SK-N-MC (cell line): ENCODE data around the gene SNRPD1.

ENCODE experiments used
- DNase-seq: peaks from one replicate; pipeline ENCODE4 v3.0.0-alpha.2; 2011; ENCODE audit warnings: low read depth, low spot score
- H3K27ac ChIP-seq: fragments of 200-600 bp; sonication (generic); 2 replicates; pipeline ENCODE4 v1.5.1; 2016; ENCODE audit warnings: mixed run types
- H3K36me3 ChIP-seq: fragments of 200-600 bp; sonication (generic); 2 replicates; pipeline ENCODE4 v1.6.1; 2017; ENCODE audit warnings: antibody characterized with exemption, low read length, mixed read lengths; ENCODE audit not compliant: insufficient read depth
- H3K4me3 ChIP-seq: fragments of 200-600 bp; sonication (generic); 2 replicates; pipeline ENCODE4 v1.5.1; 2016
- H3K9ac ChIP-seq: fragments of 200-600 bp; sonication (generic); 2 replicates; pipeline ENCODE4 v1.8.0; 2017; ENCODE audit warnings: mixed run types, mixed read lengths; ENCODE audit not compliant: insufficient read length
- H3K9me3 ChIP-seq: fragments of 200-600 bp; sonication (generic); 2 replicates; pipeline ENCODE4 v1.6.1; 2017; ENCODE audit warnings: low read depth, mild to moderate bottlenecking, antibody characterized with exemption, low read length, moderate library complexity, mixed read lengths
- EZH2 ChIP-seq: fragments of 200-600 bp; sonication (generic); IDR thresholded peaks from one replicate; pipeline ENCODE4 v1.6.1; 2017; ENCODE audit warnings: antibody characterized with exemption

SNRPD1 gene

DNA sequence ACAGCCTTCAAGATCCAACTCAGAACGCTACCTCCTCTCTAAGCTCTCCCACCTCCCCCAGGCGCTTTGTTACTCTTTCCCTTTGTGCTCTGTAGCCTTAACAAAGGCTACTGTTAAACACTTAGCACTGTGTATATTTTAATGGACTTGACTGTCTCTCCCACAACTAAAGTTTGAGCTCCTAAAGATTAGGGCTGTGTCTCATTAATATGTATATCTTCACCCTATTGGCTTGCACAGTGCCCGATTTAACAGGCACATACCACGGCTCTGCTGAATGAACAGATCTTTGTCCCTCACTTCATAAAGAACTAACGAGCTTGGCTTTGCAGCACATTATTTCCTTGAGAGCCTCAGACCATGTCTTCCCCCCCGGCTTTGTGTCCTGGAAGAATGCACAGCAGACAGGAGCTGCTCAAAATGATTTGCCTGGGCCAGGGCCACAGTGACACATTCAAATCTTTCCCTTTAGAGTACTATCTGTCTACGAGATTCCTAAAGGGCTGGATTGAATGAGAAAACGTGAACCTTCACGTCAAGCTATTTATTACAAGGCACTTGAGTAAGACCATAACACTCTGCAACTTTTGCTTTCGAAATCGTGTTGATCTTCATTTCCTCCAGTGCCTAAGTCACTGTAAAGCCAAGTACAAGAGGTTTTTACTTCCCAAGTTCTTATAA, 70.4 kb downstream of the SNRPD1 start:
- Histone ChIP-seq H3K27ac (peak overlapping the region; percentile 84), H3K4me3 (peak overlapping the region; percentile 56), H3K9me3 (no peaks in the 10 kb centered on the region), H3K36me3 (peaks cover 7% of the 10 kb centered on the region), H3K9ac (peak overlapping the region; percentile 57)
- no peak for DNase-seq
- no peak for TF ChIP-seq EZH2
